MM.1S (cell line): ENCODE measurements around the gene PET100.

ENCODE experiments used
- DNase-seq: peaks from one replicate; pipeline ENCODE4 v3.0.0-alpha.2; 2015
- H2AFZ ChIP-seq: fragments of 300-600 bp; sonication (generic); 2 replicates; pipeline ENCODE4 v1.6.0; 2016; ENCODE audit warnings: antibody characterized with exemption, low read length
- H3F3A ChIP-seq: fragments of 300-600 bp; sonication (generic); 2 replicates; pipeline ENCODE4 v1.6.1; 2016; ENCODE audit warnings: mild to moderate bottlenecking, antibody characterized with exemption, low read length, moderate library complexity, mixed read lengths; ENCODE audit not compliant: insufficient read depth
- H3K27ac ChIP-seq: fragments of 300-600 bp; sonication (generic); 2 replicates; pipeline ENCODE4 v1.5.1; 2016; ENCODE audit warnings: mild to moderate bottlenecking, low read length
- H3K27me3 ChIP-seq: fragments of 300-600 bp; sonication (generic); replicated peaks from 2 replicates; pipeline ENCODE4 v1.6.0; 2016; ENCODE audit warnings: low read length; ENCODE audit not compliant: insufficient read depth
- H3K36me3 ChIP-seq: fragments of 300-600 bp; sonication (generic); replicated peaks from 2 replicates; pipeline ENCODE4 v1.6.1; 2016; ENCODE audit warnings: mild to moderate bottlenecking, low read length, mixed read lengths; ENCODE audit not compliant: insufficient read depth
- H3K4me1 ChIP-seq: fragments of 300-600 bp; sonication (generic); 2 replicates; pipeline ENCODE4 v1.6.1; 2016; ENCODE audit warnings: low read length, mixed read lengths
- H3K4me2 ChIP-seq: fragments of 300-600 bp; sonication (generic); 2 replicates; pipeline ENCODE4 v1.6.0; 2016; ENCODE audit warnings: low read depth, low read length
- H3K4me3 ChIP-seq: fragments of 300-600 bp; sonication (generic); 2 replicates; pipeline ENCODE4 v1.5.1; 2016; ENCODE audit warnings: low read length, mixed read lengths
- H3K79me2 ChIP-seq: fragments of 300-600 bp; sonication (generic); 2 replicates; pipeline ENCODE4 v1.6.1; 2016; ENCODE audit warnings: mixed run types, low read length, mixed read lengths
- H3K9ac ChIP-seq: fragments of 300-600 bp; sonication (generic); 2 replicates; pipeline ENCODE4 v1.6.1; 2016; ENCODE audit warnings: low read length, mixed read lengths
- H3K9me2 ChIP-seq: fragments of 300-600 bp; sonication (generic); replicated peaks from 2 replicates; pipeline ENCODE4 v1.6.1; 2016; ENCODE audit warnings: mild to moderate bottlenecking, low read length, mixed read lengths; ENCODE audit not compliant: insufficient read depth
- H3K9me3 ChIP-seq: fragments of 300-600 bp; sonication (generic); replicated peaks from 2 replicates; pipeline ENCODE4 v1.6.1; 2016; ENCODE audit warnings: mild to moderate bottlenecking, low read length, mixed read lengths; ENCODE audit not compliant: insufficient read depth
- H4K20me1 ChIP-seq: fragments of 300-600 bp; sonication (generic); 2 replicates; pipeline ENCODE4 v1.6.1; 2016; ENCODE audit warnings: mild to moderate bottlenecking, low read length, moderate library complexity, mixed read lengths; ENCODE audit not compliant: insufficient read depth
- CTCF ChIP-seq: fragments of 300-600 bp; sonication (generic); IDR thresholded peaks from 2 replicates; pipeline ENCODE4 v1.5.1; 2016; ENCODE audit warnings: antibody characterized with exemption, low read length, mixed read lengths
- EZH2 ChIP-seq: fragments of 300-600 bp; sonication (generic); optimal IDR thresholded peaks from 2 replicates; pipeline ENCODE3; 2017; ENCODE audit warnings: low read depth, mild to moderate bottlenecking, antibody characterized with exemption, low read length, mixed read lengths
- EZH2phosphoT487 ChIP-seq: fragments of 300-600 bp; sonication (generic); IDR thresholded peaks from 2 replicates; pipeline ENCODE4 v1.6.1; 2018; ENCODE audit warnings: antibody characterized with exemption, low read length

Gene PET100

DNA sequence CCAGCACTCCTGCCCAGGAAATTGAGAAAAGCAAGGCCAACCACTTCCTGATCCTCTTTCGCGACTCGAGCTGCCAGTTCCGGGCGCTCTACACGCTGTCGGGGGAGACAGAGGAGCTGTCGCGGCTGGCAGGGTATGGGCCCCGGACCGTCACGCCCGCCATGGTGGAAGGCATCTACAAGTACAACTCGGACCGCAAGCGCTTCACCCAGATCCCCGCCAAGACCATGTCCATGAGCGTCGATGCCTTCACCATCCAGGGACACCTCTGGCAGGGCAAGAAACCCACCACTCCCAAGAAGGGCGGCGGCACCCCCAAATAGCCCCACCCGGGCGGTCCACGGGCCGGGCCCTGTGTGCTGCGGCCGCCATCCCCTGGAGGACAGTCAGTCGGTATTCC lies 11.9 kb upstream of the PET100 start:
- H3K4me2 ChIP-seq = no peak overlapping the region
- H4K20me1 ChIP-seq = no peaks in the 10 kb centered on the region
- H3K27me3 ChIP-seq = peaks cover 11% of the 10 kb centered on the region
- no peaks in the 10 kb centered on the region for H3K79me2 ChIP-seq
- H3K4me3 ChIP-seq = no peak overlapping the region
- no peaks in the 10 kb centered on the region for H3K9me2 ChIP-seq
- TF ChIP-seq EZH2 (no peak), CTCF (no peak), EZH2phosphoT487 (no peak)
- H3K4me1 ChIP-seq = no peaks in the 10 kb centered on the region
- no peak for DNase-seq
- H2AFZ ChIP-seq = no peak overlapping the region
- H3K9me3 ChIP-seq = no peaks in the 10 kb centered on the region
- no peak overlapping the region for H3K27ac ChIP-seq
- H3K36me3 ChIP-seq = 0 out of 2 replicates have a peak, but pooled peaks cover 6% of the 10 kb centered on the region
- no peaks in the 10 kb centered on the region for H3F3A ChIP-seq
- no peak overlapping the region for H3K9ac ChIP-seq

- Histone ChIP-seq H3K36me3 (0 out of 2 replicates have a peak, but pooled peaks cover 6% of the 10 kb centered on the region), H4K20me1 (no peaks in the 10 kb centered on the region), H3F3A (no peaks in the 10 kb centered on the region), H3K27ac (no peak overlapping the region), H2AFZ (no peak overlapping the region), H3K4me3 (no peak overlapping the region), H3K79me2 (no peaks in the 10 kb centered on the region), H3K9me2 (no peaks in the 10 kb centered on the region), H3K4me2 (no peak overlapping the region), H3K4me1 (no peaks in the 10 kb centered on the region), H3K9me3 (no peaks in the 10 kb centered on the region), H3K9ac (no peak overlapping the region), H3K27me3 (peaks cover 8% of the 10 kb centered on the region)
- DNase-seq = no peak
- TF ChIP-seq EZH2phosphoT487 = no peak
- TF ChIP-seq EZH2 = no peak
- TF ChIP-seq CTCF = no peak
These were observed 11.2 kb upstream of the PET100 start for GRCh38 chr19:7618348-7618747.

- Histone ChIP-seq H2AFZ (no peak overlapping the region), H3K36me3 (0 out of 2 replicates have a peak, but pooled peaks cover 6% of the 10 kb centered on the region)
These were observed 10.7 kb upstream of the PET100 start for GRCh38 chr19:7618771-7619510.

More at GRCh38 chr19:7618771-7619510, 10.7 kb upstream of the PET100 start:
- no peaks in the 10 kb centered on the region for H3K4me1 ChIP-seq
- H3K27me3 ChIP-seq = peaks cover 4% of the 10 kb centered on the region; the same call in 1 of the 2 replicates
- H3K9ac ChIP-seq = no peak overlapping the region
- no peak overlapping the region for H3K4me2 ChIP-seq
- no peak for DNase-seq
- H4K20me1 ChIP-seq = no peaks in the 10 kb centered on the region
- H3K27ac ChIP-seq = no peak overlapping the region
- TF ChIP-seq EZH2phosphoT487 = no peak
- TF ChIP-seq CTCF = no peak
- TF ChIP-seq EZH2 = no peak
- H3K4me3 ChIP-seq = no peak overlapping the region
- H3K9me3 ChIP-seq = no peaks in the 10 kb centered on the region
- no peaks in the 10 kb centered on the region for H3K9me2 ChIP-seq
- H3K79me2 ChIP-seq = no peaks in the 10 kb centered on the region
- no peaks in the 10 kb centered on the region for H3F3A ChIP-seq
